Transverse colon (tissue), 4 donors: ENCODE results near the gene GPR55.

Source experiments
- CTCF ChIP-seq, 5 experiments: fragments of 200-600 bp in 3 of 5; fragments of 450-650 bp in 2 of 5; sonication (generic) in 3 of 5; IDR thresholded peaks; 1 replicate in 2 of 5; 2 replicates in 3 of 5; pipeline ENCODE4 v1.5.1; 2016 to 2017; ENCODE audit warnings: antibody characterized with exemption in 5 of 5, inconsistent platforms in 3 of 5, mild to moderate bottlenecking in 2 of 5, moderate library complexity in 1 of 5
- EP300 ChIP-seq: sonication (generic); formaldehyde crosslinking; IDR thresholded peaks from one replicate; pipeline ENCODE4 v1.6.1; 2017; ENCODE audit warnings: antibody characterized with exemption, low read depth
- POLR2A ChIP-seq: fragments of 450-650 bp; IDR thresholded peaks from one replicate; pipeline ENCODE4 v1.6.1; 2016; ENCODE audit warnings: antibody characterized with exemption, mild to moderate bottlenecking, moderate library complexity
- POLR2AphosphoS5 ChIP-seq, 3 donors: sonication (generic); formaldehyde crosslinking; IDR thresholded peaks; one replicate each; pipeline ENCODE4 v1.6.1; 2016; ENCODE audit warnings: antibody characterized with exemption in 3 of 3

DNA sequence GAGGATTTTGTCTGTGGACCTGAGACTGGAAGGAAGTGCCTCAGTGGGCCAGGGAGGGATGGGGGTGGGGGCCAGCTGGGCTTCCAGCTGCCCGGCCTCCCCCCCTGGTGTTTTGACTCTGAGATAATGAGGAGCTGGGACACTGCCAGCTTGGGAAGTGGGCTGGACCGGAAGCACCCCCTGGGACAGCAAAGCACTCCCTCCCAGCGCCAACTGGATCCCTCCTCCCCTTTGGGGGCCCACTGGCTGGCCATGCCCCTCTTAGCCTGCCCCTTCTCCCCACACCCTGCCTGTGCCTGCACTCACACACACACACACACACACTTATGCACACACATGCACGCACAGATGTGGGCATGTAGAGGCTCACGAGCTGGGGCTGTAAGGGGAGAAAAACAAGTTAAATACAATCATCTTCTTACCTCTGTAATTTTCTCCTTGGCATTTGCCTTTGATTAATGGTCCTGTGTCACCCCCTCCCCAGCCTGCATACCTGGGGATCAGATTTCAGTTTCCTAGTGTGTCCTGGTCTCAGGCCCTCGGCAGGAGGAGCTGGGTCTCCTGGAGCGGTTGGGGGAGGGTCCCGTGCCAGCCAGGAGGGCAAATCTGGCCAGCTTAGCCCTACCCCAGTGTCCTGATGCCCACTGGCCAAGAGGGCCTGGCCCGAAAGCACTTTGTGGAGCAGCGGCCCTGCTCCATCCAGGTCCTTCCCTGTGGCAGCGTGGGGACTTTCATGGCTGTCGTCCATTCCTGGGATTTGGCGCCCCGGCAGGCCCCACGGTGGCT lies 56.7 kb downstream of the GPR55 start:
- no peak for TF ChIP-seq POLR2A
- TF ChIP-seq CTCF (IDR thresholded peaks at IDR 0.05): no peak
- no peak for TF ChIP-seq EP300
- no peak for TF ChIP-seq POLR2AphosphoS5 (IDR thresholded peaks at IDR 0.05)
